GM18499 (cell line): ENCODE measurements around the gene CHTF18.
"Not testable (repeated sequence)": the region's sequence is repeated elsewhere in the genome, so short reads cannot be mapped to it uniquely, and the experiment has no call there.

ENCODE experiments used
- ATAC-seq: cut with Tn5 transposase; IDR thresholded peaks from one replicate; pipeline ENCODE4 v1.9.1; 2021; ENCODE audit warnings: moderate number of reproducible peaks; ENCODE audit not compliant: insufficient read depth, unreplicated experiment

The CHTF18 gene

GRCh38 chr16:802914-803753 is 14.7 kb downstream of the CHTF18 start:
- no peak for ATAC-seq

GRCh38 chr16:803754-804080 is 15.3 kb downstream of the CHTF18 start:
- ATAC-seq: no peak

- ATAC-seq: no peak
Observed at GRCh38 chr16:804193-805048, 16.0 kb downstream of the CHTF18 start.

GRCh38 chr16:805474-805873 is 17.1 kb downstream of the CHTF18 start:
- ATAC-seq: no peak

GRCh38 chr16:807347-808084 is 19.1 kb downstream of the CHTF18 start:
- ATAC-seq: no peak

GRCh38 chr16:808085-808386 is 19.6 kb downstream of the CHTF18 start:
- ATAC-seq: no peak

- ATAC-seq: no peak
Observed at GRCh38 chr16:813204-813915, 24.9 kb downstream of the CHTF18 start.

GRCh38 chr16:813916-814412 is 25.5 kb downstream of the CHTF18 start:
- no peak for ATAC-seq

GRCh38 chr16:814974-815373 is 26.6 kb downstream of the CHTF18 start:
- no peak for ATAC-seq

GRCh38 chr16:815861-816260 is 27.4 kb downstream of the CHTF18 start:
- no peak for ATAC-seq

- ATAC-seq: no peak
Observed at GRCh38 chr16:817001-817906, 28.8 kb downstream of the CHTF18 start.

- ATAC-seq: no peak
Observed at GRCh38 chr16:818132-818531, 29.7 kb downstream of the CHTF18 start.

- ATAC-seq: no peak
Observed at GRCh38 chr16:818592-818991, 30.2 kb downstream of the CHTF18 start.

- no peak for ATAC-seq
Observed at GRCh38 chr16:819336-820043, 31.1 kb downstream of the CHTF18 start.

GRCh38 chr16:820044-820408 is 31.6 kb downstream of the CHTF18 start:
- ATAC-seq: not testable (repeated sequence)

GRCh38 chr16:820748-821147 is 32.3 kb downstream of the CHTF18 start:
- ATAC-seq: no peak

- no peak for ATAC-seq
Observed at GRCh38 chr16:821751-822150, 33.3 kb downstream of the CHTF18 start.

GRCh38 chr16:822174-822908 is 33.9 kb downstream of the CHTF18 start:
- ATAC-seq: no peak
